Mucosa of descending colon (tissue), 3 donors: ENCODE data around the gene FAF1. TPM values are rescaled to one million over a fixed set of nuclear protein-coding genes. Genes with fewer than 3 reads are reported as not detected.
"Not testable (repeated sequence)": the region's sequence is repeated elsewhere in the genome, so short reads cannot be mapped to it uniquely, and the experiment has no call there.

Source experiments
- ATAC-seq: fragments of 200-7000 bp; cut with Tn5 transposase; one replicate; pipeline ENCODE4 v1.9.1; 2020; ENCODE audit warnings: mild to moderate bottlenecking, moderate library complexity
- DNase-seq, 3 donors: peaks; one replicate each; pipeline ENCODE4 v3.0.0-alpha.2; 2020
- H3K36me3 ChIP-seq: fragments of 200-600 bp; one replicate; pipeline ENCODE4 v1.8.0; 2021; ENCODE audit warnings: low read depth, mild to moderate bottlenecking
- H3K4me1 ChIP-seq: fragments of 200-600 bp; one replicate; pipeline ENCODE4 v1.8.0; 2021; ENCODE audit warnings: low read depth, mild to moderate bottlenecking
- H3K4me3 ChIP-seq: fragments of 200-600 bp; one replicate; pipeline ENCODE4 v1.8.0; 2021; ENCODE audit warnings: mild to moderate bottlenecking
- H3K9me3 ChIP-seq: fragments of 200-600 bp; one replicate; pipeline ENCODE4 v1.8.0; 2021; ENCODE audit warnings: mild to moderate bottlenecking
- CTCF ChIP-seq: fragments of 200-600 bp; IDR thresholded peaks from one replicate; pipeline ENCODE4 v1.8.0; 2022; ENCODE audit warnings: antibody characterized with exemption, mild to moderate bottlenecking
- intact Hi-C, 2 donors: fragments of 100-400 bp; cut with DNase I in 1 of 2; cut with micrococcal nuclease in 1 of 2; formaldehyde crosslinking; loops; one replicate each; pipeline versions ENCODE4 v1.11.0 to v1.11.1; 2022; cut with DNase I, micrococcal nuclease
- long read RNA-seq, 2 donors: library from polyadenylated mRNA; unstranded; transcript quantifications; one replicate each; pipeline ENCODE4 v2.0.0, GENCODE V29; 2019 to 2021
- total RNA-seq, 3 donors: library from RNA; stranded (reverse); fragmentation: NEBNext Ultra II Directional in 2 of 3; extraction: Animal tissue kit (Norgen Biotek cat#: 25700) in 2 of 3; gene quantifications; one replicate each; pipeline versions ENCODE4 v1.2.1 to v1.2.4, GENCODE V29; 2021 to 2023
- donor health status: DM: no; HTN: no; CAD: no; lungs with moderate emphysema.
- donor health status: DM: no; HTN: no; CAD: no.
- donor health status: DM: no; HTN: yes; CAD: no.

Gene FAF1
- 10 to 100 TPM; 48.6 to 70.9 (median 57.7) TPM for total RNA-seq
- long read RNA-seq, donor 1, full-length matches to known transcripts, result 42 of 58 reads
- long read RNA-seq, donor 1, partial matches to known transcripts, result 10 of 58 reads
- long read RNA-seq, donor 1, other reads (novel, unspliced or antisense), result 6 of 58 reads
- long read RNA-seq, donor 2, full-length matches to known transcripts, result 1 of 5 reads
- long read RNA-seq, donor 2, partial matches to known transcripts, result 2 of 5 reads
- long read RNA-seq, donor 2, other reads (novel, unspliced or antisense), result 2 of 5 reads

- Histone ChIP-seq H3K4me3 (peak within 1 kb of the TSS; percentile 74), H3K9me3 (no peaks in the 10 kb centered on the region), H3K36me3 (no peaks in the 10 kb centered on the region), H3K4me1 (peaks cover 12% of the 10 kb centered on the region)
- intact Hi-C loops, result no loop called here
- peak; percentile 45 for TF ChIP-seq CTCF
- DNase-seq (peak; percentile 99), ATAC-seq (peak; percentile 99)
These were observed at the start of gene FAF1 for GRCh38 chr1:50959913-50960844. Gene FAF1 (minus strand): TSS chr1:50960267. CDS start chr1:50959811, 456 bp downstream.

GRCh38 chr1:51009381-51009780 lies 49.3 kb upstream of the FAF1 start:
- intact Hi-C loops, result no loop called here
- no peaks in the 10 kb centered on the region for H3K4me1 ChIP-seq
- H3K4me3 ChIP-seq, result no peak overlapping the region
- no peak for TF ChIP-seq CTCF
- H3K9me3 ChIP-seq, result no peaks in the 10 kb centered on the region
- DNase-seq, result no peak
- H3K36me3 ChIP-seq, result no peaks in the 10 kb centered on the region
- no peak for ATAC-seq

GRCh38 chr1:51005549-51005948 lies 45.5 kb upstream of the FAF1 start:
- H3K4me3 ChIP-seq, DNase-seq, intact Hi-C loops, H3K9me3 ChIP-seq, H3K4me1 ChIP-seq, H3K36me3 ChIP-seq, ATAC-seq: not testable (repeated sequence)

- intact Hi-C loops, result no loop called here
- ATAC-seq (no peak), DNase-seq (no peak)
- Histone ChIP-seq H3K9me3 (no peaks in the 10 kb centered on the region), H3K4me1 (no peaks in the 10 kb centered on the region), H3K4me3 (no peak overlapping the region), H3K36me3 (no peaks in the 10 kb centered on the region)
- no peak for TF ChIP-seq CTCF
These were observed 42.4 kb upstream of the FAF1 start for GRCh38 chr1:51002516-51002915.

- Histone ChIP-seq H3K4me1 (no peaks in the 10 kb centered on the region), H3K4me3 (no peak overlapping the region), H3K36me3 (no peaks in the 10 kb centered on the region), H3K9me3 (no peaks in the 10 kb centered on the region)
- DNase-seq (no peak), ATAC-seq (no peak)
- intact Hi-C loops, result no loop called here
- no peak for TF ChIP-seq CTCF
These were observed 40.6 kb upstream of the FAF1 start for GRCh38 chr1:51000651-51001050.

GRCh38 chr1:51000160-51000559 lies 40.1 kb upstream of the FAF1 start:
- ATAC-seq (no peak), DNase-seq (no peak)
- TF ChIP-seq CTCF, result no peak
- Histone ChIP-seq H3K9me3 (no peaks in the 10 kb centered on the region), H3K4me1 (no peaks in the 10 kb centered on the region), H3K36me3 (no peaks in the 10 kb centered on the region), H3K4me3 (no peak overlapping the region)
- intact Hi-C loops, result no loop called here

GRCh38 chr1:50999375-50999774 lies 39.3 kb upstream of the FAF1 start:
- ATAC-seq, result not testable (repeated sequence)

More at GRCh38 chr1:50999375-50999774, 39.3 kb upstream of the FAF1 start:
- H3K36me3 ChIP-seq, DNase-seq, H3K4me3 ChIP-seq, H3K9me3 ChIP-seq, H3K4me1 ChIP-seq, intact Hi-C loops: not testable (repeated sequence)
